SU-DHL-6 (cell line): ENCODE measurements around the gene NDUFV3.
"Not testable (repeated sequence)": the region's sequence is repeated elsewhere in the genome, so short reads cannot be mapped to it uniquely, and the experiment has no call there.

Experiments
- H2AFZ ChIP-seq: fragments of 200-600 bp; sonication (generic); 2 replicates; pipeline ENCODE4 v1.6.1; 2014; ENCODE audit warnings: low read depth, mild to moderate bottlenecking, moderate library complexity, mixed read lengths, antibody characterized with exemption, low read length; ENCODE audit not compliant: severe bottlenecking
- H3F3A ChIP-seq: fragments of 200-600 bp; shearing (Covaris generic); 2 replicates; pipeline ENCODE4 v1.6.0; 2016; ENCODE audit warnings: antibody characterized with exemption, mild to moderate bottlenecking; ENCODE audit not compliant: insufficient read depth
- H3K27ac ChIP-seq: fragments of 200-600 bp; sonication (generic); 2 replicates; pipeline ENCODE4 v1.5.1; 2016; ENCODE audit warnings: low read depth, mild to moderate bottlenecking, low read length, moderate library complexity, mixed read lengths
- H3K27me3 ChIP-seq: fragments of 200-600 bp; sonication (generic), shearing (Covaris generic); 2 replicates; pipeline ENCODE4 v1.6.0; 2014; ENCODE audit warnings: mild to moderate bottlenecking, low read length
- H3K36me3 ChIP-seq: fragments of 200-600 bp; sonication (generic); 2 replicates; pipeline ENCODE4 v1.6.1; 2014; ENCODE audit warnings: mild to moderate bottlenecking, low read length, mixed read lengths
- H3K4me2 ChIP-seq: fragments of 300-600, 200-600 bp; shearing (Covaris generic), sonication (generic); 2 replicates; pipeline ENCODE4 v1.6.0; 2014; ENCODE audit warnings: low read length, low read depth, mild to moderate bottlenecking; ENCODE audit not compliant: poor library complexity, severe bottlenecking
- H3K4me3 ChIP-seq: fragments of 200-600 bp; sonication (generic); 2 replicates; pipeline ENCODE4 v1.5.1; 2014; ENCODE audit warnings: antibody characterized with exemption, low read length, mild to moderate bottlenecking, mixed read lengths; ENCODE audit not compliant: insufficient read depth, poor library complexity, severe bottlenecking
- H3K79me2 ChIP-seq: fragments of 200-600 bp; sonication (generic); 2 replicates; pipeline ENCODE4 v1.6.1; 2014; ENCODE audit warnings: mild to moderate bottlenecking, low read length, moderate library complexity; ENCODE audit not compliant: insufficient read depth
- H3K9ac ChIP-seq: fragments of 200-600 bp; sonication (generic); 2 replicates; pipeline ENCODE4 v1.7.0; 2014; ENCODE audit warnings: mild to moderate bottlenecking, low read length
- H3K9me2 ChIP-seq: fragments of 200-600 bp; sonication (generic); replicated peaks from 2 replicates; pipeline ENCODE4 v1.6.1; 2014; ENCODE audit warnings: low read length; ENCODE audit not compliant: insufficient read depth
- H3K9me3 ChIP-seq: fragments of 200-600 bp; sonication (generic); 2 replicates; pipeline ENCODE4 v1.6.1; 2014; ENCODE audit warnings: low read length, mixed read lengths; ENCODE audit not compliant: insufficient read depth
- H4K20me1 ChIP-seq: fragments of 200-600 bp; sonication (generic); 2 replicates; pipeline ENCODE4 v1.6.1; 2014; ENCODE audit warnings: low read depth, mild to moderate bottlenecking, antibody characterized with exemption, low read length, moderate library complexity, mixed read lengths
- EZH2phosphoT487 ChIP-seq: fragments of 200-600 bp; sonication (generic), shearing (Covaris generic); conservative IDR thresholded peaks from 2 replicates; pipeline ENCODE4 v1.6.1; 2018; ENCODE audit warnings: mild to moderate bottlenecking, antibody characterized with exemption, low read length, moderate library complexity, mixed read lengths
- TF ChIP-seq, protein P1 (sequence below): fragments of 200-600 bp; sonication (generic); IDR thresholded peaks from one replicate; pipeline ENCODE4 v1.5.1; 2017; ENCODE audit warnings: antibody characterized with exemption, mild to moderate bottlenecking, low read length, moderate library complexity; ENCODE audit not compliant: insufficient read depth, poor library complexity, severe bottlenecking

NDUFV3 gene

DNA sequence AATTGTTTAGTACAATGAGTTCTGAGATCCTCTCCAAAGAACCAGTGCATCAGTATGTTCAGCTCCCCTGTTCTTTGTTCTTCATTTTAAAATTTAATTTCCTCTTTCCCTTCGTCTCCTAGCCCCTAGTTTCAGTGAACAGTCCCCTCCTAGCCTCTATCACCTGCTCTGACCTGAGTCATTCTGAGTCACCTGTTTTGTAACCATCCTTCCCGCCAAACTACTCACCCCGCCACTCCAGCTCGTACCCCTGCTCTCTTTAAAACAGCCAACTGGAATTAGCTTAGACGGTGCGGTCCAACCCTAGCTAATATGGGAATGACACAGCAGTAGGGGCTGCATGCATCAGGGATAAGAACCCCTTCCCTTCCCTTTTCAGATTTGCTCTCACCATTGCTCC is 49.1 kb downstream of the NDUFV3 start:
- H2AFZ ChIP-seq: no peak overlapping the region
- H3K9me2 ChIP-seq: no peaks in the 10 kb centered on the region
- no peaks in the 10 kb centered on the region for H3K9me3 ChIP-seq
- H3K27me3 ChIP-seq: no peaks in the 10 kb centered on the region
- no peak overlapping the region for H3K4me3 ChIP-seq
- H3K4me2 ChIP-seq: no peak overlapping the region
- no peaks in the 10 kb centered on the region for H4K20me1 ChIP-seq
- H3K9ac ChIP-seq: no peak overlapping the region
- H3K36me3 ChIP-seq: no peaks in the 10 kb centered on the region
- H3F3A ChIP-seq: no peaks in the 10 kb centered on the region
- no peak overlapping the region for H3K27ac ChIP-seq
- no peak for TF ChIP-seq EZH2phosphoT487
- TF ChIP-seq, protein P1, sequence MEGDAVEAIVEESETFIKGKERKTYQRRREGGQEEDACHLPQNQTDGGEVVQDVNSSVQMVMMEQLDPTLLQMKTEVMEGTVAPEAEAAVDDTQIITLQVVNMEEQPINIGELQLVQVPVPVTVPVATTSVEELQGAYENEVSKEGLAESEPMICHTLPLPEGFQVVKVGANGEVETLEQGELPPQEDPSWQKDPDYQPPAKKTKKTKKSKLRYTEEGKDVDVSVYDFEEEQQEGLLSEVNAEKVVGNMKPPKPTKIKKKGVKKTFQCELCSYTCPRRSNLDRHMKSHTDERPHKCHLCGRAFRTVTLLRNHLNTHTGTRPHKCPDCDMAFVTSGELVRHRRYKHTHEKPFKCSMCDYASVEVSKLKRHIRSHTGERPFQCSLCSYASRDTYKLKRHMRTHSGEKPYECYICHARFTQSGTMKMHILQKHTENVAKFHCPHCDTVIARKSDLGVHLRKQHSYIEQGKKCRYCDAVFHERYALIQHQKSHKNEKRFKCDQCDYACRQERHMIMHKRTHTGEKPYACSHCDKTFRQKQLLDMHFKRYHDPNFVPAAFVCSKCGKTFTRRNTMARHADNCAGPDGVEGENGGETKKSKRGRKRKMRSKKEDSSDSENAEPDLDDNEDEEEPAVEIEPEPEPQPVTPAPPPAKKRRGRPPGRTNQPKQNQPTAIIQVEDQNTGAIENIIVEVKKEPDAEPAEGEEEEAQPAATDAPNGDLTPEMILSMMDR: no peak
- H3K79me2 ChIP-seq: no peaks in the 10 kb centered on the region

DNA sequence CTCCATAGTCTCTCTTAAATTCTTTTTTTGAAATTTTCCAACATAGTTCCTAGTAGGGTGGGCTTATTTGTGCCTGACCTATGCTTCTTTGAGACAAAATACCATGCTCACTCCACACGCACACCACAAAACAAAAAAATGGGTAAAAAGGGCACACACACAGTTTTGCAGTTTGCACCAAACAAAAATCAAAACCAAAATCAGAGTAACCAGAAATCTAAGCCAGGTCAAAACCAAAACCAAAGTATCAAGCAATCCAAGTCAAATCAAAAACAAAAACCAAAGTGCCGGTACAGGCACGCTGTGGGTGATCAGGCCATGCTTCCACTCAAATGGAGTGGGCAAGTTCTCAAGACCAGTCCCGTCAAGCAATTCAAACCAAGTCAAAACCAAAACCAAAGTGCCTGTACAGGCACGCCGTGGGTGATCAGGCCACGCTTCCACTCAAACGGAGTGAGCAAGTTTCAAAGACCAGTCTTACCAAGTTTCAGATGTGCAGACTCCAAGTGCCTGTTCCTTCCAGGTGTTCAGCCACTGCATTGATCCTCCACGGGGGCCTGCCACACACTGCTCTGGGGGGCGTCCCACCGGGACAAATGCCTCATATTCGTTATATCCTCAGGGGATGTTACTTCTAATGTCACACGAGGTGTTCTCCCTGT is 56.1 kb downstream of the NDUFV3 start:
- not testable (repeated sequence) for H3K79me2 ChIP-seq, H3K4me2 ChIP-seq, H4K20me1 ChIP-seq, H3K27ac ChIP-seq, H2AFZ ChIP-seq, H3K9me2 ChIP-seq, H3K9me3 ChIP-seq, H3K4me3 ChIP-seq, H3K27me3 ChIP-seq, H3K36me3 ChIP-seq, H3K9ac ChIP-seq, H3F3A ChIP-seq

DNA sequence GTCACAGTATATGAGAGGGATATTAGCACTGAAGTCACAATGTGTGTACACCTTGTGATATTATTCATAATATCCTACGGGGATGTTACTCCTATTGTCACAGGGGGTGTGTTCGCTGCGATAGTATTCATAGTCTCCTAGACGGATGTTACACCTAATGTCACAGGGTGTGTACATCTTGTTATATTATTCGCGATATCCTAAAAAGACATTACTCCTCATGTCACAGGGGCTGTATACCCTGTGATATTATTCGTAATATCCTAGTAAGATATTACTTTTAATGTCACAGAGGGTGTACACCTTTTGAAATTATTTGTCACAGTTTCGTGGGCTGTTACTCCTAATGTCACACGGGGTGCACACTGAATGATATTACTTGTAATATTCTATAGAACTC is 58.1 kb downstream of the NDUFV3 start:
- H3K9ac ChIP-seq, H3K27ac ChIP-seq, H3K36me3 ChIP-seq, H3K27me3 ChIP-seq, H4K20me1 ChIP-seq, H3F3A ChIP-seq, H3K9me3 ChIP-seq, H3K4me3 ChIP-seq, H3K4me2 ChIP-seq, H3K9me2 ChIP-seq, H3K79me2 ChIP-seq, H2AFZ ChIP-seq: not testable (repeated sequence)

DNA sequence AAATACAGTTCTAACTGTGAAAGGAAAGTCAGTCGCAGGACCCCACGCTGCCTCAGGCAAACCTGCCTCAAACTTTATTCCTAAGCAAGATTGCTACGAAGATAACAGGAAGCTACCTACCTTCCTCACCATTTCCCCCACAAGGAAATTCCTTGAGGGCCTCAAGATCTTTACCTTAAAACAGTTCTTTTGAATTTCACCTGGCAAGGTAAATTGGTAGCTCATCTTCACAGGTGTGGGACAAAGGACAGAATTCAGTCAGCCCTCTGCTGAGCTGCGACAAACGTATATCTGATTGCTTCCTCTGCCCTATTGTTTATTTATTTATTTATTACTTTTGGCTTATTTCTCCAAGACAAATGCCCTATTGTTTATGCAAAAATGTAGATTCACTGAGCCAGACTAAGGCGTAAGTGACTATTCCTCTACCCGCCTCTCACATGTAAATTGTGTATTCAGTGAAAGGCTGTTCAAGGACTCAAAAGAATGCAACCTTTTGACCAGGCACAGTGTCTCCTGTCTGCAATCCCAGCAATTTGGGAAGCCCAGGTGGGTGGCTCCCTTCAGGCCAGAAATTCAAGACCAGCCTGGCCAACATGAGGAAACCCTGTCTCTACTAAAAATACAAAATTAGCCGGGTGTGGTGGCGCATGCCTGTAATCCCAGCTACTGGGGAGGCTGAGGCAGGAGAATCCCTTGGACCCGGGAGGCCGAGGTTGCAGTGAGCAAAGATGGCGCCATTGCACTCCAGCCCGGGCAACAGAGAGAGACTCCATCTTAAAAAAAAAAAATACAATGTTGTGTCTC is 63.9 kb downstream of the NDUFV3 start:
- Histone ChIP-seq H3K4me3 (no peak overlapping the region), H3K27me3 (no peaks in the 10 kb centered on the region), H3K79me2 (no peaks in the 10 kb centered on the region), H3K9me3 (no peaks in the 10 kb centered on the region), H3K9me2 (no peaks in the 10 kb centered on the region), H3K36me3 (no peaks in the 10 kb centered on the region), H3K9ac (no peak overlapping the region), H2AFZ (no peak overlapping the region), H4K20me1 (no peaks in the 10 kb centered on the region), H3K27ac (no peak overlapping the region), H3F3A (no peaks in the 10 kb centered on the region), H3K4me2 (no peak overlapping the region)
- TF ChIP-seq, protein P1: no peak
- no peak for TF ChIP-seq EZH2phosphoT487

DNA sequence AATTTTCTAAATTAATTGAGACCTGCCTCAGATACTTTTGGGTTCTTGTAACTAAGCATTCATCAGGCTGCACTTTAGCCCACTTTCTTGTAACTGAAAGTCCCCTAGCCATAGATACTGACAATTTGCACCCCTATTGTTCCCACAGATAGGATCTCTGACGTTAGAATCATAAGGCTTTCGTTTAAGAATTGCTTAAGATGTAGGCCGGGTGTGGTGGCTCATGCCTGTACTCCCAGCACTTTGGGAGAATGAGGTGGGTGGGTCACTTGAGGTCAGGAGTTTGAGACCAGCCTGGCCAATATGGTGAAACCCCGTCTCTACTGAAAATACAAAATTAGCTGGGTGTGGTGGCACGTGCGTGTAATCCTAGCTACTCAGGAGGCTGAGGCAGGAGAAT is 65.0 kb downstream of the NDUFV3 start:
- not testable (repeated sequence) for H3K4me3 ChIP-seq, H3K9ac ChIP-seq, H4K20me1 ChIP-seq, H2AFZ ChIP-seq, H3K9me3 ChIP-seq, H3K9me2 ChIP-seq, H3K36me3 ChIP-seq, H3K27me3 ChIP-seq, H3K4me2 ChIP-seq, H3K27ac ChIP-seq, H3K79me2 ChIP-seq, H3F3A ChIP-seq
